Measurements from ENCODE around the gene PIGP. TPM values are rescaled to one million over a fixed set of nuclear protein-coding genes. Genes with fewer than 3 reads are reported as not detected.

PIGP gene
- total RNA-seq, 2 donors from 2014 or later = 28.3 to 29.4 TPM

GRCh38 chr21:37032877-37033471 lies 39.9 kb downstream of the PIGP start:
- no peak overlapping the region for H3K27ac Mint-ChIP-seq
- H3K4me3 ChIP-seq (ENCODE audit: low read length) = no peak overlapping the region
- H3K27me3 Mint-ChIP-seq (ENCODE audit: insufficient read depth) = peaks cover 25% of the 10 kb centered on the region
- no peaks in the 10 kb centered on the region for H3K4me1 ChIP-seq (ENCODE audit: control insufficient read depth, insufficient read depth, low read length)
- no peak overlapping the region for H3K4me3 Mint-ChIP-seq
- no peaks in the 10 kb centered on the region for H3K36me3 Mint-ChIP-seq (ENCODE audit: low read depth)
- H3K9me3 Mint-ChIP-seq = no peaks in the 10 kb centered on the region
- H3K27ac ChIP-seq (ENCODE audit: low read depth, low read length) = no peak overlapping the region
- no peaks in the 10 kb centered on the region for H3K4me1 Mint-ChIP-seq
- no peak overlapping the region for H3K9ac ChIP-seq (ENCODE audit: extremely low read depth, low read length, poor library complexity, severe bottlenecking)
- no peaks in the 10 kb centered on the region for H3K27me3 ChIP-seq (ENCODE audit: control insufficient read depth, insufficient read depth, low read length, poor library complexity, severe bottlenecking)
- WGBS, 2 experiments (ENCODE audit: insufficient coverage in 1 of 2, insufficient read length in 1 of 2) = 95 to 98% methylated on average over 4 of the region's 4 CpGs
- DNase-seq = no peak
- no peaks in the 10 kb centered on the region for H3K36me3 ChIP-seq (ENCODE audit: control insufficient read depth, insufficient read depth, low read length)
- no peaks in the 10 kb centered on the region for H3K9me3 ChIP-seq (ENCODE audit: control insufficient read depth, low read length)
- no peak for TF ChIP-seq CTCF (conservative IDR thresholded peaks at IDR 0.05)

- 86 to 95% methylated on average over 1 to 5 of the region's 5 CpGs for WGBS, 2 experiments (ENCODE audit: insufficient coverage in 1 of 2, insufficient read length in 1 of 2)
- no peaks in the 10 kb centered on the region for H3K36me3 Mint-ChIP-seq (ENCODE audit: low read depth)
- Histone ChIP-seq H3K4me1 (ENCODE audit: control insufficient read depth, insufficient read depth, low read length) (no peaks in the 10 kb centered on the region), H3K4me3 (ENCODE audit: low read length) (no peak overlapping the region), H3K27me3 (ENCODE audit: control insufficient read depth, insufficient read depth, low read length, poor library complexity, severe bottlenecking) (no peaks in the 10 kb centered on the region), H3K9ac (ENCODE audit: extremely low read depth, low read length, poor library complexity, severe bottlenecking) (no peak overlapping the region), H3K36me3 (ENCODE audit: control insufficient read depth, insufficient read depth, low read length) (no peaks in the 10 kb centered on the region), H3K27ac (ENCODE audit: low read depth, low read length) (no peak overlapping the region), H3K9me3 (ENCODE audit: control insufficient read depth, low read length) (no peaks in the 10 kb centered on the region)
- no peaks in the 10 kb centered on the region for H3K4me1 Mint-ChIP-seq
- no peak for DNase-seq
- no peak overlapping the region for H3K27ac Mint-ChIP-seq
- no peaks in the 10 kb centered on the region for H3K9me3 Mint-ChIP-seq
- TF ChIP-seq CTCF (conservative IDR thresholded peaks at IDR 0.05) = no peak
- H3K4me3 Mint-ChIP-seq = no peak overlapping the region
- peaks cover 18% of the 10 kb centered on the region for H3K27me3 Mint-ChIP-seq (ENCODE audit: insufficient read depth)
Measured at GRCh38 chr21:37032293-37032692, 40.6 kb downstream of the PIGP start.

- DNase-seq = no peak
- Histone ChIP-seq H3K4me1 (ENCODE audit: control insufficient read depth, insufficient read depth, low read length) (no peaks in the 10 kb centered on the region), H3K36me3 (ENCODE audit: control insufficient read depth, insufficient read depth, low read length) (no peaks in the 10 kb centered on the region), H3K9me3 (ENCODE audit: control insufficient read depth, low read length) (no peaks in the 10 kb centered on the region), H3K9ac (ENCODE audit: extremely low read depth, low read length, poor library complexity, severe bottlenecking) (no peak overlapping the region), H3K27me3 (ENCODE audit: control insufficient read depth, insufficient read depth, low read length, poor library complexity, severe bottlenecking) (no peaks in the 10 kb centered on the region), H3K27ac (ENCODE audit: low read depth, low read length) (no peak overlapping the region), H3K4me3 (ENCODE audit: low read length) (no peak overlapping the region)
- Mint-ChIP-seq H3K27ac (no peak overlapping the region), H3K36me3 (ENCODE audit: low read depth) (no peaks in the 10 kb centered on the region), H3K4me3 (no peak overlapping the region), H3K9me3 (no peaks in the 10 kb centered on the region), H3K27me3 (ENCODE audit: insufficient read depth) (peaks cover 12% of the 10 kb centered on the region), H3K4me1 (no peaks in the 10 kb centered on the region)
- TF ChIP-seq CTCF (conservative IDR thresholded peaks at IDR 0.05) = no peak
- WGBS, 2 experiments (ENCODE audit: insufficient coverage in 1 of 2, insufficient read length in 1 of 2) = 94 to 100% methylated on average over 2 to 4 of the region's 4 CpGs
Measured at GRCh38 chr21:37030864-37031263, 42.0 kb downstream of the PIGP start.

All from endodermal cell (in vitro differentiated cells).